NCI-H2196 treated with DMSO at 0.1 percent for 48 hours (cell line): ENCODE results near the gene KDM4B.
"Not testable (repeated sequence)": the region's sequence is repeated elsewhere in the genome, so short reads cannot be mapped to it uniquely, and the experiment has no call there.

Source experiments
- DNase-seq: peaks from one replicate; lab custom pipeline; 2025; ENCODE audit not compliant: unreplicated experiment; lab: John Stamatoyannopoulos, UW

The KDM4B gene

GRCh38 chr19:5193192-5193591 is 224.3 kb downstream of the KDM4B start:
- DNase-seq, result no peak

- DNase-seq, result no peak
Measured at GRCh38 chr19:5194641-5195040, 225.7 kb downstream of the KDM4B start.

- not testable (repeated sequence) for DNase-seq
Measured at GRCh38 chr19:5195587-5195986, 226.7 kb downstream of the KDM4B start.

GRCh38 chr19:5196832-5197231 is 227.9 kb downstream of the KDM4B start:
- DNase-seq, result no peak

- DNase-seq, result no peak
Measured at GRCh38 chr19:5200844-5201243, 231.9 kb downstream of the KDM4B start.

GRCh38 chr19:5202553-5202952 is 233.6 kb downstream of the KDM4B start:
- DNase-seq, result no peak
